ENCODE results near the gene CSNK2B. TPM values are rescaled to one million over a fixed set of nuclear protein-coding genes. Genes with fewer than 3 reads are reported as not detected.

The CSNK2B gene
- total RNA-seq, 1 donor from 2014 or later, result 148 TPM

DNA sequence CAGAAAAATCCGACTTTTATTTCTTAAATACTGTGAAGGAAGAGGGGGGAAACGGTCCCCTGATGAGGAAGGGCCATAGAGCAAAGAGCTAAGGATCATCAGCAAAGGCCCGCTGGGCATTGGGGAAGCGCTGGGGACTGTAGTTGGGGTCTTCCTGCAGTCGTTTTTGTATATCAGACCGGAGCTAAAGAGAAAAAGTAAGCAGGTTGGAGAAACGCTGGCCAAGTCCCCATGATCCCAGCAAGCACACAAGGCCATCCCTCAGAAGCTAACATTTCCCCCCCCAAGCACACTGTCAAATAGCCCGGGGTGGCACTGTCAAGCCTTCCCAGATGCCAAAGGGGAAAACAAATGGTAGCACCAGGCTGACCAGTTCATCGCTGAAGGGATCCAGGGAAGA, 26.8 kb upstream of the CSNK2B start:
- TF ChIP-seq, protein P1, sequence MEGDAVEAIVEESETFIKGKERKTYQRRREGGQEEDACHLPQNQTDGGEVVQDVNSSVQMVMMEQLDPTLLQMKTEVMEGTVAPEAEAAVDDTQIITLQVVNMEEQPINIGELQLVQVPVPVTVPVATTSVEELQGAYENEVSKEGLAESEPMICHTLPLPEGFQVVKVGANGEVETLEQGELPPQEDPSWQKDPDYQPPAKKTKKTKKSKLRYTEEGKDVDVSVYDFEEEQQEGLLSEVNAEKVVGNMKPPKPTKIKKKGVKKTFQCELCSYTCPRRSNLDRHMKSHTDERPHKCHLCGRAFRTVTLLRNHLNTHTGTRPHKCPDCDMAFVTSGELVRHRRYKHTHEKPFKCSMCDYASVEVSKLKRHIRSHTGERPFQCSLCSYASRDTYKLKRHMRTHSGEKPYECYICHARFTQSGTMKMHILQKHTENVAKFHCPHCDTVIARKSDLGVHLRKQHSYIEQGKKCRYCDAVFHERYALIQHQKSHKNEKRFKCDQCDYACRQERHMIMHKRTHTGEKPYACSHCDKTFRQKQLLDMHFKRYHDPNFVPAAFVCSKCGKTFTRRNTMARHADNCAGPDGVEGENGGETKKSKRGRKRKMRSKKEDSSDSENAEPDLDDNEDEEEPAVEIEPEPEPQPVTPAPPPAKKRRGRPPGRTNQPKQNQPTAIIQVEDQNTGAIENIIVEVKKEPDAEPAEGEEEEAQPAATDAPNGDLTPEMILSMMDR (IDR thresholded peaks at IDR 0.05), result no peak
- Histone ChIP-seq H3K36me3 (peaks cover 91 to 97% of the 10 kb centered on the region in 2 donors), H3K4me1 (no peaks in the 10 kb centered on the region), H3K4me3 (no peak overlapping the region), H3K9me3 (no peaks in the 10 kb centered on the region), H3K27me3 (no peaks in the 10 kb centered on the region), H3K27ac (no peak overlapping the region)
- intact Hi-C loops (cut with DNase I), result no loop called here
- no peak for DNase-seq (ENCODE audit: low spot score in 2 of 2)

DNA sequence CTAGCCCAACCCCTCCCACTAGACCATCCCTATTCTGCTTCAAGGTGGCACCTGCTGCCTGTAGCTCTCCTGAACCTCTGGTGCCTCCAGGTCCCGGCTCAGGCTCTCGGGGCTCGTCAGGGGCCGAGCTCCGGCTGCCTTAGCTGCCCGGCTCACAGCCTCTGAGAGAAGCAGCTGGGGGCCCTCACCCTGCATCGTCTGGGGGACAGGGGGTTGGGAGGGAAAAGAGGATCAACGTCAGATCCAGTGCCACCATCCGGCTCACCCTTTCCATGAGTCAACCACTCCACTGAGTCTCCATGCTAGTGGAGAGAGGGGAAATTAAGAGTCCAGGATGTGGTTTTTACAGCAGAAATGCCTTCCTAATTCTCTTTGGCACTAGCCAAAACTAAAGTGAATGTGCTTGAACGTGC, 26.4 kb upstream of the CSNK2B start:
- H3K4me1 ChIP-seq, result no peaks in the 10 kb centered on the region
- DNase-seq (ENCODE audit: low spot score in 2 of 2), result no peak
- H3K36me3 ChIP-seq, result peaks cover 91 to 97% of the 10 kb centered on the region in 2 donors
- H3K27me3 ChIP-seq, result no peaks in the 10 kb centered on the region
- H3K4me3 ChIP-seq, result no peak overlapping the region
- no peak overlapping the region for H3K27ac ChIP-seq
- TF ChIP-seq, protein P1 (IDR thresholded peaks at IDR 0.05), result no peak
- H3K9me3 ChIP-seq, result no peaks in the 10 kb centered on the region
- intact Hi-C loops (cut with DNase I), result no loop called here

DNA sequence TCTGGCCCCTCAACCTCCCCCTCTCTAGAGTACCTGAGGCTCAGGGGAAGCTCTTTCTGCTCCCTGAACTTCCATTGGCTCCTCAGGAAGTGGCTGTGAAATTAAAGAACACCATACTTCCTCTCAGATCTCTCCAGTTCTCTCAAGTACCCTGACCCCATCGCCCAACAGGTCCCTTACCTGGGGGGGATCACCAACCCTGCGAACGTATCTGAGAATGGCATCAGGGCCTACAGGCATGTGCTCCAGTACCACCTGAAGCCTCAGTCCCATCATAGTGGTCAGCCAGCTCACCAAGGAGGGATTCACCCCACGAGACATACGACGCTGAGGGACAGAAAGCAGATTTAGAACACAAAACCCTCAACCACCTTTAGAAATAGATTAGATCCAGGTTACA, 25.3 kb upstream of the CSNK2B start:
- Histone ChIP-seq H3K27ac (no peak overlapping the region), H3K4me3 (no peak overlapping the region), H3K36me3 (peaks cover 91 to 97% of the 10 kb centered on the region in 2 donors), H3K9me3 (no peaks in the 10 kb centered on the region), H3K4me1 (no peaks in the 10 kb centered on the region), H3K27me3 (no peaks in the 10 kb centered on the region)
- DNase-seq (ENCODE audit: low spot score in 2 of 2), result no peak
- TF ChIP-seq, protein P1 (IDR thresholded peaks at IDR 0.05), result no peak
- intact Hi-C loops (cut with DNase I), result no loop called here

DNA sequence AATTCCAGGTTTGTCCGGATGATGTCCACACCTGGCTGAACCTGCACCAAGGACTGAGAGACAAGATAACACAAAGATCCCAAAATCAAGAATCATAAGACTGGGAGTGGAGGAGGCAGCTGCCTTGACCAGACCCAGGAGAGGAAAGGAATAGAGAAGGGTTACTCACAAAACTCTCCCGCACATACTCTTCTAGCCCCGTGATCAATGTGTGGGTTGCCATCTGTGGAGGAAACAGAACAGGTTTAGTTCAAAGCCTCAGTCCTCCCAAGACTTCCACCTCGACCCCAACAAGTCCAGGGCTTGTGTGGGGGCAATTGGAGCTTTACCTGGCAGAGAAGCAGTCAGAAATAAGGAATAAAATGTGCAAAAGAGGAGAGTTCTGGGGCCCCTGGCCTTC, 24.5 kb upstream of the CSNK2B start:
- no peaks in the 10 kb centered on the region for H3K27me3 ChIP-seq
- no peaks in the 10 kb centered on the region for H3K9me3 ChIP-seq
- no peak overlapping the region for H3K4me3 ChIP-seq
- H3K27ac ChIP-seq, result no peak overlapping the region
- no peaks in the 10 kb centered on the region for H3K4me1 ChIP-seq
- intact Hi-C loops (cut with DNase I), result no loop called here
- no peak for DNase-seq (ENCODE audit: low spot score in 2 of 2)
- TF ChIP-seq, protein P1 (IDR thresholded peaks at IDR 0.05), result no peak
- H3K36me3 ChIP-seq, result peaks cover 90 to 97% of the 10 kb centered on the region in 2 donors

DNA sequence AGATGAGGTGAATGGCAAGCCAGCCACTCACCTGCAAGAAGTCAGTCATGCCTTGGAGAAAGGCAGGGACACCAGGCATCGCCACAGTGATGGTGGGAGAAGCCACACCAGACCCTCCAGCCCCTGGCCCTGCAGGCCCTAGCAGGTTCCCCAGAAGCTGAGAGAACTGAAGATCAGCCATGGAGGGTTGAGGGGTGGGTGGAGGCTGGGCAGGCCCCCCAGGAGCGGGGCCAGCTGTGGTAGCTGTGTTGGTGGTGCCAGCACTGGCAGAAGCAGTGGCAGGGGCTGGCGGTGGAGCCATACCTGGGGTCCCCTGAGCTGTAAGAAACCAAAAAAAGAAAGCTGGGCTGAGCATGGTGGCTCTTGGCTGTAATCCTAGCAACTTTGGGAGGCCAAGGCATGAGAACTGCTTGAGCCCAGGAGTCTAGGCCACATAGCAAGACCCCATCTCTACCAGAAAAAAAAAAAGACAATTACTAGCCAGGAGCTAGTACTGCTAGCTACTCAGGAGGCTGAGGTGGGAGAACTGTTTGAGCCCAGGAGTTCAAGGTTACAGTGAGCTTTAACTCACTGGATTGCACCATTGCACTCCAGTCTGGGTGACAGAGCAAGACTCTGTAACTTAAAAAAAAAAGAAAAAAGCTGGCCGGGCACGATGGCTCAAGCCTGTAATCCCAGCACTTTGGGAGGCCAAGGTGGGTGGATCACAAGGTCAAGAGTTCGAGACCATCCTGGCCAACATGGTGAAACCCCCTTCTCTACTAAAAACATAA, 22.9 kb upstream of the CSNK2B start:
- Histone ChIP-seq H3K36me3 (peaks cover 91 to 96% of the 10 kb centered on the region in 2 donors), H3K27me3 (no peaks in the 10 kb centered on the region), H3K4me3 (no peak overlapping the region), H3K4me1 (no peaks in the 10 kb centered on the region), H3K27ac (no peak overlapping the region), H3K9me3 (no peaks in the 10 kb centered on the region)
- DNase-seq (ENCODE audit: low spot score in 2 of 2), result no peak
- intact Hi-C loops (cut with DNase I), result no loop called here
- TF ChIP-seq, protein P1 (IDR thresholded peaks at IDR 0.05), result no peak
